IMR-90 (cell line): ENCODE results near the gene C2orf68.
A peak's percentile ranks its signal among the peaks of the same experiment; 100 is the strongest.

Experiments
- CEBPB ChIP-seq: IDR thresholded peaks from 2 replicates; pipeline ENCODE4 v1.6.1; 2012; ENCODE audit warnings: low read depth, low read length, improper control_type of control experiment
- MAZ ChIP-seq: IDR thresholded peaks from 2 replicates; pipeline ENCODE4 v1.6.1; 2012; ENCODE audit warnings: low read depth, mild to moderate bottlenecking, low read length, improper control_type of control experiment, moderate library complexity, borderline replicate concordance
- MXI1 ChIP-seq: IDR thresholded peaks from 2 replicates; pipeline ENCODE4 v1.6.1; 2012; ENCODE audit warnings: low read depth, mild to moderate bottlenecking, low read length, moderate library complexity, borderline replicate concordance
- POLR2A ChIP-seq: IDR thresholded peaks from 2 replicates; pipeline ENCODE4 v1.6.1; 2012; ENCODE audit warnings: mild to moderate bottlenecking, low read depth, low read length
- RFX5 ChIP-seq: IDR thresholded peaks from 2 replicates; pipeline ENCODE4 v1.8.0; 2012; ENCODE audit warnings: low read depth, mild to moderate bottlenecking, low read length, moderate library complexity
- USF2 ChIP-seq: fragments of 150-350 bp; IDR thresholded peaks from 2 replicates; pipeline ENCODE4 v1.6.1; 2017; ENCODE audit warnings: mild to moderate bottlenecking, antibody characterized with exemption, low read length, low read depth
- TF ChIP-seq, protein P1 (sequence below): conservative IDR thresholded peaks from 2 replicates; pipeline ENCODE4 v1.5.1; 2012; ENCODE audit warnings: mild to moderate bottlenecking, low read depth, low read length, improper control_type of control experiment
- TF ChIP-seq, protein P2 (sequence below): fragments of 150-350 bp; IDR thresholded peaks from 2 replicates; pipeline ENCODE4 v1.6.1; 2016; ENCODE audit warnings: low read depth, mild to moderate bottlenecking, low read length, moderate library complexity, borderline replicate concordance

- TF ChIP-seq MAZ (peak; percentile 70; the same call in 1 of the 2 replicates), MXI1 (0 out of 2 replicates have a peak, but pooled peaks have one; percentile 22), POLR2A (peak; percentile 84), USF2 (0 out of 2 replicates have a peak, but pooled peaks have one; percentile 5), RFX5 (no peak), CEBPB (no peak)
- TF ChIP-seq, protein P1, sequence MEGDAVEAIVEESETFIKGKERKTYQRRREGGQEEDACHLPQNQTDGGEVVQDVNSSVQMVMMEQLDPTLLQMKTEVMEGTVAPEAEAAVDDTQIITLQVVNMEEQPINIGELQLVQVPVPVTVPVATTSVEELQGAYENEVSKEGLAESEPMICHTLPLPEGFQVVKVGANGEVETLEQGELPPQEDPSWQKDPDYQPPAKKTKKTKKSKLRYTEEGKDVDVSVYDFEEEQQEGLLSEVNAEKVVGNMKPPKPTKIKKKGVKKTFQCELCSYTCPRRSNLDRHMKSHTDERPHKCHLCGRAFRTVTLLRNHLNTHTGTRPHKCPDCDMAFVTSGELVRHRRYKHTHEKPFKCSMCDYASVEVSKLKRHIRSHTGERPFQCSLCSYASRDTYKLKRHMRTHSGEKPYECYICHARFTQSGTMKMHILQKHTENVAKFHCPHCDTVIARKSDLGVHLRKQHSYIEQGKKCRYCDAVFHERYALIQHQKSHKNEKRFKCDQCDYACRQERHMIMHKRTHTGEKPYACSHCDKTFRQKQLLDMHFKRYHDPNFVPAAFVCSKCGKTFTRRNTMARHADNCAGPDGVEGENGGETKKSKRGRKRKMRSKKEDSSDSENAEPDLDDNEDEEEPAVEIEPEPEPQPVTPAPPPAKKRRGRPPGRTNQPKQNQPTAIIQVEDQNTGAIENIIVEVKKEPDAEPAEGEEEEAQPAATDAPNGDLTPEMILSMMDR: no peak
- TF ChIP-seq, protein P2, sequence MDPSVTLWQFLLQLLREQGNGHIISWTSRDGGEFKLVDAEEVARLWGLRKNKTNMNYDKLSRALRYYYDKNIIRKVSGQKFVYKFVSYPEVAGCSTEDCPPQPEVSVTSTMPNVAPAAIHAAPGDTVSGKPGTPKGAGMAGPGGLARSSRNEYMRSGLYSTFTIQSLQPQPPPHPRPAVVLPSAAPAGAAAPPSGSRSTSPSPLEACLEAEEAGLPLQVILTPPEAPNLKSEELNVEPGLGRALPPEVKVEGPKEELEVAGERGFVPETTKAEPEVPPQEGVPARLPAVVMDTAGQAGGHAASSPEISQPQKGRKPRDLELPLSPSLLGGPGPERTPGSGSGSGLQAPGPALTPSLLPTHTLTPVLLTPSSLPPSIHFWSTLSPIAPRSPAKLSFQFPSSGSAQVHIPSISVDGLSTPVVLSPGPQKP: no peak
Observed at GRCh38 chr2:85611705-85612587, at the start of gene C2orf68.
